H9 (cell line): ENCODE results near the gene PC. TPM values are rescaled to one million over a fixed set of nuclear protein-coding genes. Genes with fewer than 3 reads are reported as not detected.

Experiments used
- DNase-seq: peaks from one replicate; pipeline ENCODE4 v3.0.0-alpha.2; 2017
- H2AFZ ChIP-seq: one replicate; pipeline ENCODE4 v1.6.1; 2013; ENCODE audit warnings: mild to moderate bottlenecking, low read length, control low read depth, moderate library complexity
- H2AK5ac ChIP-seq: 2 replicates; pipeline ENCODE4 v1.6.1; 2013; ENCODE audit warnings: low read length, control low read depth, mixed read lengths; ENCODE audit not compliant: insufficient read length
- H2BK120ac ChIP-seq: one replicate; pipeline ENCODE4 v1.6.1; 2013; ENCODE audit warnings: low read depth, mild to moderate bottlenecking, low read length, control low read depth, inconsistent platforms; ENCODE audit not compliant: poor library complexity, severe bottlenecking
- H2BK12ac ChIP-seq: 2 replicates; pipeline ENCODE4 v1.6.1; 2013; ENCODE audit warnings: low read length, control low read depth, mixed read lengths, low read depth; ENCODE audit not compliant: insufficient read length
- H2BK15ac ChIP-seq: 2 replicates; pipeline ENCODE4 v1.6.1; 2013; ENCODE audit warnings: low read depth, low read length, control low read depth
- H2BK20ac ChIP-seq: one replicate; pipeline ENCODE4 v1.6.1; 2013; ENCODE audit warnings: low read depth, mild to moderate bottlenecking, low read length, control low read depth, inconsistent platforms; ENCODE audit not compliant: poor library complexity, severe bottlenecking
- H2BK5ac ChIP-seq: 2 replicates; pipeline ENCODE4 v1.6.1; 2013; ENCODE audit warnings: low read length, control low read depth, mixed read lengths; ENCODE audit not compliant: insufficient read length
- H3K14ac ChIP-seq: 2 replicates; pipeline ENCODE4 v1.6.1; 2013; ENCODE audit warnings: low read length, control low read depth; ENCODE audit not compliant: insufficient read depth
- H3K18ac ChIP-seq: 2 replicates; pipeline ENCODE4 v1.6.1; 2013; ENCODE audit warnings: low read depth, mild to moderate bottlenecking, mixed read lengths, low read length, control low read depth; ENCODE audit not compliant: insufficient read length
- H3K23ac ChIP-seq: 2 replicates; pipeline ENCODE4 v1.6.1; 2013; ENCODE audit warnings: low read length, control low read depth, mixed read lengths, low read depth; ENCODE audit not compliant: insufficient read length
- H3K23me2 ChIP-seq: 2 replicates; pipeline ENCODE4 v1.6.1; 2013; ENCODE audit warnings: low read depth, mild to moderate bottlenecking, mixed read lengths, low read length, control low read depth; ENCODE audit not compliant: insufficient read length, poor library complexity, severe bottlenecking
- H3K27ac ChIP-seq: 2 replicates; pipeline ENCODE4 v1.5.1; 2013; ENCODE audit warnings: low read length, control low read depth, mixed read lengths, low read depth; ENCODE audit not compliant: insufficient read length
- H3K27me3 ChIP-seq: 2 replicates; pipeline ENCODE4 v1.6.1; 2013; ENCODE audit warnings: low read length, control low read depth, inconsistent platforms; ENCODE audit not compliant: insufficient read depth
- H3K4ac ChIP-seq: 2 replicates; pipeline ENCODE4 v1.6.1; 2013; ENCODE audit warnings: low read depth, mild to moderate bottlenecking, control low read depth, inconsistent platforms, low read length, moderate library complexity
- H3K4me1 ChIP-seq: 2 replicates; pipeline ENCODE4 v1.6.1; 2013; ENCODE audit warnings: low read length, control low read depth, inconsistent platforms; ENCODE audit not compliant: insufficient read depth
- H3K4me2 ChIP-seq: 2 replicates; pipeline ENCODE4 v1.6.1; 2013; ENCODE audit warnings: low read length, control low read depth, mixed read lengths; ENCODE audit not compliant: insufficient read length, insufficient read depth
- H3K56ac ChIP-seq: 2 replicates; pipeline ENCODE4 v1.6.1; 2013; ENCODE audit warnings: low read depth, mild to moderate bottlenecking, mixed read lengths, low read length, control low read depth; ENCODE audit not compliant: insufficient read length
- H3K79me1 ChIP-seq: 2 replicates; pipeline ENCODE4 v1.6.1; 2013; ENCODE audit warnings: low read depth, mild to moderate bottlenecking, moderate library complexity, low read length, control low read depth, inconsistent platforms; ENCODE audit not compliant: insufficient read depth, poor library complexity, severe bottlenecking
- H3K79me2 ChIP-seq: 2 replicates; pipeline ENCODE4 v1.6.1; 2013; ENCODE audit warnings: low read length, control low read depth, inconsistent platforms; ENCODE audit not compliant: insufficient read depth
- H3K9ac ChIP-seq: 2 replicates; pipeline ENCODE4 v1.6.1; 2013; ENCODE audit warnings: low read length, control low read depth, mixed read lengths; ENCODE audit not compliant: insufficient read length; ENCODE audit errors: extremely low read depth
- H3K9me3 ChIP-seq: one replicate; pipeline ENCODE4 v1.6.1; 2013; ENCODE audit warnings: low read depth, low read length, inconsistent platforms; ENCODE audit not compliant: control insufficient read depth
- H3T11ph ChIP-seq: one replicate; pipeline ENCODE4 v1.6.1; 2013; ENCODE audit warnings: mild to moderate bottlenecking, low read length, control low read depth, inconsistent platforms
- H4K20me1 ChIP-seq: one replicate; pipeline ENCODE4 v1.6.1; 2013; ENCODE audit not compliant: control insufficient read depth, insufficient read length, insufficient read depth
- H4K5ac ChIP-seq: 2 replicates; pipeline ENCODE4 v1.6.1; 2013; ENCODE audit warnings: low read depth, mild to moderate bottlenecking, mixed read lengths, low read length, control low read depth; ENCODE audit not compliant: insufficient read length
- H4K8ac ChIP-seq: replicated peaks from 2 replicates; pipeline ENCODE4 v1.6.1; 2013; ENCODE audit warnings: low read length, control low read depth, mixed read lengths, low read depth; ENCODE audit not compliant: insufficient read length
- H4K91ac ChIP-seq: 2 replicates; pipeline ENCODE4 v1.6.1; 2013; ENCODE audit warnings: low read depth, mild to moderate bottlenecking, moderate library complexity, mixed read lengths, low read length, control low read depth; ENCODE audit not compliant: insufficient read length
- H3K27ac Mint-ChIP-seq, 3 experiments: 2 replicates in 2 of 3; 3 replicates in 1 of 3; pipeline ENCODE4 v1.8.0; 2020 to 2021; ENCODE audit warnings: mixed read lengths in 3 of 3, mild to moderate bottlenecking in 1 of 3, moderate library complexity in 1 of 3
- H3K27me3 Mint-ChIP-seq: 2 replicates; pipeline ENCODE4 v1.8.0; 2021; ENCODE audit warnings: low read depth, mild to moderate bottlenecking, moderate library complexity, mixed read lengths
- H3K36me3 Mint-ChIP-seq, 3 experiments: 2 replicates in 2 of 3; 3 replicates in 1 of 3; pipeline ENCODE4 v1.8.0; 2020 to 2021; ENCODE audit warnings: low read depth in 3 of 3, mixed read lengths in 3 of 3; ENCODE audit not compliant: insufficient read depth in 1 of 3
- H3K4me1 Mint-ChIP-seq, 2 experiments: 2 replicates each; pipeline ENCODE4 v1.8.0; 2020; ENCODE audit warnings: mixed read lengths in 2 of 2
- H3K4me3 Mint-ChIP-seq, 2 experiments: 2 replicates in 1 of 2; 3 replicates in 1 of 2; pipeline ENCODE4 v1.8.0; 2020 to 2021; ENCODE audit warnings: mild to moderate bottlenecking in 2 of 2, mixed read lengths in 2 of 2, moderate library complexity in 1 of 2
- H3K9me3 Mint-ChIP-seq, 2 experiments: 2 replicates in 1 of 2; 3 replicates in 1 of 2; pipeline ENCODE4 v1.8.0; 2020; ENCODE audit warnings: mild to moderate bottlenecking in 2 of 2, mixed read lengths in 2 of 2, moderate library complexity in 1 of 2
- CTCF ChIP-seq: fragments of 200-600 bp; sonication (generic); conservative IDR thresholded peaks from 3 replicates; pipeline ENCODE4 v1.8.0; 2021; ENCODE audit warnings: antibody characterized with exemption, mild to moderate bottlenecking
- WGBS: extraction: QIAGEN DNeasy Blood & Tissue Kit; methylation state at CpG from one replicate; pipeline ENCODE4 v1.1.7; 2013; ENCODE audit warnings: missing lambda C conversion rate, low lambda C conversion rate, mixed read lengths; ENCODE audit not compliant: insufficient read length; ENCODE audit errors: extremely low coverage; 5-methylcytosine and 5-hydroxymethylcytosine counted together
- total RNA-seq: library from RNA; stranded (reverse); gene quantifications from 2 replicates; pipeline ENCODE4 v1.2.1, GENCODE V29; 2021

Gene PC
- total RNA-seq, 1 experiment from 2014 or later: 32.6 TPM

GRCh38 chr11:66834943-66835342, 123.2 kb downstream of the PC start:
- no peak overlapping the region for H2BK12ac ChIP-seq

More at GRCh38 chr11:66834943-66835342, 123.2 kb downstream of the PC start:
- H2BK20ac ChIP-seq: no peak overlapping the region
- H3K36me3 Mint-ChIP-seq: peaks cover 0 to 39% (median 36%) of the 10 kb centered on the region in 3 experiments; a peak in 5 of 7 replicates
- no peak overlapping the region for H3K27ac ChIP-seq
- H3K9ac ChIP-seq: no peak overlapping the region
- no peak overlapping the region for H4K8ac ChIP-seq
- no peaks in the 10 kb centered on the region for H3K9me3 ChIP-seq
- H2BK15ac ChIP-seq: no peak overlapping the region
- H2BK120ac ChIP-seq: no peak overlapping the region
- no CpG with 5 or more reads among the region's 5 CpGs for WGBS
- H4K20me1 ChIP-seq: no peaks in the 10 kb centered on the region
- peaks cover 5% of the 10 kb centered on the region in 2 experiments; a peak in 3 of 4 replicates for H3K4me1 Mint-ChIP-seq
- H3K27me3 ChIP-seq: no peaks in the 10 kb centered on the region
- no peak for DNase-seq
- H3K79me2 ChIP-seq: no peaks in the 10 kb centered on the region
- H3T11ph ChIP-seq: no peak overlapping the region
- no peaks in the 10 kb centered on the region for H3K27me3 Mint-ChIP-seq
- H3K79me1 ChIP-seq: no peaks in the 10 kb centered on the region
- no peak overlapping the region for H3K4me2 ChIP-seq
- no peak overlapping the region for H3K27ac Mint-ChIP-seq
- H3K4ac ChIP-seq: no peak overlapping the region
- no peak overlapping the region for H2BK5ac ChIP-seq
- no peak overlapping the region for H2AK5ac ChIP-seq
- no peaks in the 10 kb centered on the region for H3K4me1 ChIP-seq
- no peak overlapping the region for H2AFZ ChIP-seq
- no peak overlapping the region for H3K18ac ChIP-seq
- no peak overlapping the region for H3K56ac ChIP-seq
- H3K9me3 Mint-ChIP-seq: no peaks in the 10 kb centered on the region
- no peak overlapping the region for H3K23ac ChIP-seq
- H4K5ac ChIP-seq: no peak overlapping the region
- TF ChIP-seq CTCF: no peak
- H3K4me3 Mint-ChIP-seq: no peak overlapping the region; a peak in 1 of 5 replicates
- H3K23me2 ChIP-seq: no peaks in the 10 kb centered on the region
- no peak overlapping the region for H4K91ac ChIP-seq
- no peak overlapping the region for H3K14ac ChIP-seq
